ENCODE measurements around the gene CCNQ. TPM values are rescaled to one million over a fixed set of nuclear protein-coding genes. Genes with fewer than 3 reads are reported as not detected.

CCNQ gene
- total RNA-seq, 3 donors from 2014 or later: 23.9 to 42.6 (median 39.7) TPM

- H3K4me1 ChIP-seq: no peaks in the 10 kb centered on the region
- H3K27ac ChIP-seq: no peak overlapping the region
- H3K36me3 ChIP-seq: no peaks in the 10 kb centered on the region
- H3K9me3 ChIP-seq: no peaks in the 10 kb centered on the region
- TF ChIP-seq POLR2AphosphoS5 (IDR thresholded peaks at IDR 0.05): no peak
- no peak for TF ChIP-seq CTCF (IDR thresholded peaks at IDR 0.05)
- TF ChIP-seq POLR2A (IDR thresholded peaks at IDR 0.05): no peak
- DNase-seq (ENCODE audit: low spot score in 2 of 2): no peak
- H3K4me3 ChIP-seq: no peak overlapping the region
- intact Hi-C loops (cut with DNase I; ENCODE audit: low total_unique reads): no loop called here
- H3K27me3 ChIP-seq: peaks cover 0 to 37% of the 10 kb centered on the region in 2 donors
These were observed 10.0 kb downstream of the CCNQ start for GRCh38 chrX:153588782-153589446.

GRCh38 chrX:153588021-153588781 is 10.7 kb downstream of the CCNQ start:
- Histone ChIP-seq H3K4me3 (no peak overlapping the region), H3K36me3 (no peaks in the 10 kb centered on the region), H3K27ac (no peak overlapping the region), H3K4me1 (no peaks in the 10 kb centered on the region), H3K9me3 (no peaks in the 10 kb centered on the region), H3K27me3 (peaks cover 0 to 34% of the 10 kb centered on the region in 2 donors)
- no peak for TF ChIP-seq CTCF (IDR thresholded peaks at IDR 0.05)
- TF ChIP-seq POLR2AphosphoS5 (IDR thresholded peaks at IDR 0.05): no peak
- TF ChIP-seq POLR2A (IDR thresholded peaks at IDR 0.05): no peak
- intact Hi-C loops (cut with DNase I; ENCODE audit: low total_unique reads): no loop called here
- DNase-seq (ENCODE audit: low spot score in 2 of 2): no peak

GRCh38 chrX:153587342-153587741 is 11.6 kb downstream of the CCNQ start:
- Histone ChIP-seq H3K4me3 (no peak overlapping the region), H3K4me1 (no peaks in the 10 kb centered on the region), H3K27ac (no peak overlapping the region), H3K9me3 (no peaks in the 10 kb centered on the region), H3K36me3 (no peaks in the 10 kb centered on the region), H3K27me3 (peaks cover 0 to 34% of the 10 kb centered on the region in 2 donors)
- intact Hi-C loops (cut with DNase I; ENCODE audit: low total_unique reads): no loop called here
- no peak for DNase-seq (ENCODE audit: low spot score in 2 of 2)
- TF ChIP-seq CTCF (IDR thresholded peaks at IDR 0.05) (no peak), POLR2A (IDR thresholded peaks at IDR 0.05) (no peak), POLR2AphosphoS5 (IDR thresholded peaks at IDR 0.05) (no peak)

GRCh38 chrX:153585827-153586226 is 13.1 kb downstream of the CCNQ start:
- no peak for DNase-seq (ENCODE audit: low spot score in 2 of 2)
- Histone ChIP-seq H3K9me3 (no peaks in the 10 kb centered on the region), H3K27ac (no peak overlapping the region), H3K4me1 (no peaks in the 10 kb centered on the region), H3K4me3 (no peak overlapping the region), H3K36me3 (no peaks in the 10 kb centered on the region), H3K27me3 (peaks cover 0 to 37% of the 10 kb centered on the region in 2 donors)
- intact Hi-C loops (cut with DNase I; ENCODE audit: low total_unique reads): no loop called here
- TF ChIP-seq POLR2AphosphoS5 (IDR thresholded peaks at IDR 0.05) (no peak), CTCF (IDR thresholded peaks at IDR 0.05) (no peak), POLR2A (IDR thresholded peaks at IDR 0.05) (no peak)

- Histone ChIP-seq H3K4me1 (no peaks in the 10 kb centered on the region), H3K27me3 (peaks cover 0 to 41% of the 10 kb centered on the region in 2 donors), H3K36me3 (no peaks in the 10 kb centered on the region), H3K4me3 (no peak overlapping the region), H3K27ac (no peak overlapping the region), H3K9me3 (no peaks in the 10 kb centered on the region)
- DNase-seq (ENCODE audit: low spot score in 2 of 2): no peak
- TF ChIP-seq CTCF (IDR thresholded peaks at IDR 0.05): no peak
- no peak for TF ChIP-seq POLR2AphosphoS5 (IDR thresholded peaks at IDR 0.05)
- no peak for TF ChIP-seq POLR2A (IDR thresholded peaks at IDR 0.05)
- intact Hi-C loops (cut with DNase I; ENCODE audit: low total_unique reads): no loop called here
These were observed 15.5 kb downstream of the CCNQ start for GRCh38 chrX:153583433-153583832.
